HL-60 (cell line): ENCODE results near the gene CHCHD6.

Experiments
- CTCF ChIP-seq: IDR thresholded peaks from one replicate; pipeline ENCODE4 v1.5.1; 2011; ENCODE audit warnings: low read length, control low read depth, inconsistent platforms; ENCODE audit not compliant: insufficient read depth
- GABPA ChIP-seq: IDR thresholded peaks from 2 replicates; pipeline ENCODE4 v1.6.1; 2012; ENCODE audit warnings: low read depth
- POLR2AphosphoS5 ChIP-seq: IDR thresholded peaks from 2 replicates; pipeline ENCODE4 v1.6.1; 2012; ENCODE audit warnings: low read depth

GRCh38 chr3:126977821-126978220, 273.8 kb downstream of the CHCHD6 start:
- TF ChIP-seq CTCF (no peak), POLR2AphosphoS5 (no peak), GABPA (no peak)
